GM08714 (cell line): ENCODE measurements around the gene GTF2I.
"Not testable (repeated sequence)": the region's sequence is repeated elsewhere in the genome, so short reads cannot be mapped to it uniquely, and the experiment has no call there.

Source experiments
- H3K4me3 ChIP-seq: fragments of 200-500 bp; sonication (Bioruptor generic); 2 replicates; pipeline ENCODE4 v1.5.1; 2014; ENCODE audit warnings: mild to moderate bottlenecking, low read length, inconsistent platforms
- ZNF274 ChIP-seq: IDR thresholded peaks from 2 replicates; pipeline ENCODE4 v1.6.1; 2012; ENCODE audit warnings: mild to moderate bottlenecking, low read depth, low read length

GTF2I gene

DNA sequence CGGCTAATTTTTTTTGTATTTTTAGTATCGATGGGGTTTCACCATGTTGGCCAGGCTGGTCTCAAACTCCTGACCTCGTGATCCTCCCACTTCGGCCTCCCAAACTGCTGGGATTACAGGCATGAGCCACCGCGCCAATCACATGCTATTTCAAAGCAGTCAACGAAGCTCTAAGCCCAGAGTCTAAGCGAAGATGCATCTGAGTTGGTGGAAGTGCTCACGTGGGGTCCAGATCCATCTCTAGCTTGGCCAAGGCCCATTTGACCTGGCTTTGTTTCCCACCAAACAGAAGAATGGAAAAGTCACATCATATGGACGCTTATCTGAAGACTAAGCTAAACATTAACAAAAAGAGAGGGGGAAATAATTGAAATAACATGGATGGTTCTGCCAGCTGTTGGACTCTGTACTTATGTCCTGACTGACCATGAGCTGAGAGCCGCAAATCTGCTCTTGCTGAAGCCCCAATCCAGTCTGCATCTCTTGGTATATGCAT, 3.8 kb upstream of the GTF2I start:
- H3K4me3 ChIP-seq, result no peak overlapping the region
- no peak for TF ChIP-seq ZNF274

DNA sequence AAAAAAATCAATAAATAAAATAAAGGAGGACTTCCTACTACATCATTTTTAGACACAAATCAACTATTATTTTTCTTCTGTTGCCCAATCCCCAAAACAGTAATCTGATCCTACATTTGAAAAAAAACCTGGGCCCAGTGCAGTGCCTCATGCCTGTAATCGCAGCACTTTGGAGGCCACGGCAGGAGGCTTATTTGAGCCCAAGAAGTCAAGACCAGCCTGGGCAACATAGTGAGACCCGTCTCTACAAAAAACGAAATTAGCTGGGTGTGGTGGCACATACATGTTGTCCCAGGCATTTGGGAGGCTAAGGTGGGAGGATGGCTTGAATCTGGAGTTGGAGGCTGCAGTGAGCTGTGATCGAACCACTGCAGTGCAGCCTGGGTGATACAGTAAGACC, 2.7 kb upstream of the GTF2I start:
- TF ChIP-seq ZNF274, result no peak
- H3K4me3 ChIP-seq, result no peak overlapping the region

DNA sequence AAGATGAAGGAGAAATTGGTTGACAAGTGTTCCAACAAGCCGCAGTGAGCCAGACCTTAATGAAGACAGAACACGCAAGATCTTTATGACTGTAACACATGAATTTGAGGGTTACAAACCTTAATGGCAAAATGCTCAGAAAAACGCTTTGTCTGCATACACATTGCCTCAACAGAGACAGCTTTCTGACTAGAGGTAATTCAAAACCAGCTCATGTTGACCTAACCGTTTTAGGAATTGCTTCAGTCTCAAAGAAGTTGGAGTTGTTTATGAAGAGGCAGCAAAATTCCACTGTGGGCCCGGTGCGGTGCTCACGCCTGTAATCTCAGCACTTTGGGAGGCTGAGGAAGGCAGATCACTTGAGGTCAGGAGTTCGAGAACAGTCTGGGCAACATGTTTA, 2.2 kb upstream of the GTF2I start:
- no peak overlapping the region; the same call in 1 of the 2 replicates for H3K4me3 ChIP-seq

DNA sequence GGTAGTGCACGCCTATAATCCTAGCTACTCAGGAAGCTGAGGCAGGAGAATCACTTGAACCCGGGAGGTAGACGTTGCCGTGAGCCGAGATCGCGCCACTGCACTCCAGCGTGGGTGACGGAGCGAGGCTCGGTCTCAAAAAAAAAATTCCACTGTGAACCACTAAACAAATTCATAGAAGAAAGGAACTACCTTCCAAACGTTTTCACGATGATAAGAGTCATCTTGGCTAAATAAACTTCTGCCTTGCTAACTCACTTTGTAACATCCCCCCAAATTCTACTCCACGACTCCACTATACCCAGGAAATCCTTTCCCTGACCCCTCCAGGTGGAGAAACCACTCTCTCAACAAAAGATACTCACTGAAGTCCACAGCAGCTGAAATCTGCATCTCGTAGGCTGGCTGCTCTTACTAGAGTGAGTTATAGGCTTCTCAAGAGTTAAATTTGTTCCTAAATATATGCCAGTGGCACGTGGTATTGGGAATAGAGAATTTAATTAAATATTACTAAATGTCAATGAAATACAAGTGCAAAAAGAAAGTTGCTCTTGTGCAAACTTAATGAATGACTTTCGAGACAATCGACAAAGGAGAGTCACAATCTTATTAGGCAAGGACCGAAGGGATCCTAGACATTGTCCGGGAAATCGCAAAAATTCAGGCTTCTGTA, 1.6 kb upstream of the GTF2I start:
- TF ChIP-seq ZNF274, result no peak
- peak overlapping the region; percentile 80 for H3K4me3 ChIP-seq

More for the DNA sequence above, 2.2 kb upstream of the GTF2I start:
- TF ChIP-seq ZNF274, result no peak

DNA sequence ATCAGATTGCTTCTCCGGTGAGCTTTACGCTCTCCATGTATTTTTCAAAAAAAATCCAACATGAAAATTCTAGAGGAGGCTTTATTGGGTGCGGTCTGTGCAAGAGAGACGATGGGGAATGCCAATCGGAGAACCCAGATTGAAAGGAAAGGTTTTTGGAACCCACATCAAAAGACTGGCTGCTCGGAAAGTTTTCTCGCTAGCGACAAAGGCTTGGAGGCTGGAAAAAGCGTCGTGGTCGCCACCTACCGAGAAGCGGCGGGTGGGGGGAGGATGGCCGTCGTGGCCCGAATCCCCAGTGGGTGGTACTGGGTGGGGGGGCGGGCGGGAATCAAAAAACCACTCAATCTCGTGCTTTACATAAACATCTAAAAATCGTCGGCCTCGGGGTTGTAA, 1.1 kb upstream of the GTF2I start:
- H3K4me3 ChIP-seq, result peak overlapping the region; percentile 80
- no peak for TF ChIP-seq ZNF274

DNA sequence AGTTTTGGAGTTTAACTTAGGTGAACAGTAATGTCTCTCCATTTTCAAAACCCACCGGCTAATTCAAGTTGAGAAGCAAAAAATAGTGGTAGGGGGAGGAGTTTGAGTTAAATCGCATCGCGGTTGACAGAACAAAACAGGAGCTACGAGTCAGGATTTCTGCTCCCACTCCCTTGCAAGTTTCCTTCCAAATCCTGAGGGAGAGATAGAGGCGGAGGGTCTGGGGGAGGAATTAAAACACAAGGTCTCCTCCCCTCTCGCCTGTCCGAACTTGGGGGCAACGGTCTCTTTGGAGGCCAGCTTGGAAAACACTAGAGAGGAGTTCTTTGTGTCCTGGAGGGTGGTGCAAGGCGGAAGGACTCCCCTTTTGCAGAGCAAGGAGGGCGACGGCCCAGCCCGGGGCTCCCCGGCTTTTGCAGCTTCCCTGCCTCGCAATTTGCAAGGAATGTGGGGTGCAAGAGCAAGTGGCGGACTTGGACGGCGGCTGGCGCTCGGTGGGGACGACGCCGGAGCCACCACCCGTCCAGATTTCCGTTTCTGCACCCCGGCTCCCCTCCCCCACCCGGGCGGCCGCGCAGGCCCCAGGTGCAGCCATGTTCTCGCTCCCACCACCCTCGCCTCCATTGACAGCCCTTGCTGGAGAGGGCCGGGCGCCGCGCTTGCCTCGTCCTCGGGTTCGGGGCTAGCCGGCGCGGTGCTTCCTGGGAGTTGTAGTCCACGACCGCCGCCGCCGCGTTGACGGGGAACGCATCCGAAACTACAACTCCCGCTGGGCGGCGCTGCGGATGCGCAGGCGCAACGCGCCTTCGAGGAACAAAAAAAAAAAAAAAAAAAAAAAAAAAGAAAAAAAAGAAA, 454 bp upstream of the GTF2I start:
- peak overlapping the region; percentile 92 for H3K4me3 ChIP-seq
- TF ChIP-seq ZNF274, result no peak

DNA sequence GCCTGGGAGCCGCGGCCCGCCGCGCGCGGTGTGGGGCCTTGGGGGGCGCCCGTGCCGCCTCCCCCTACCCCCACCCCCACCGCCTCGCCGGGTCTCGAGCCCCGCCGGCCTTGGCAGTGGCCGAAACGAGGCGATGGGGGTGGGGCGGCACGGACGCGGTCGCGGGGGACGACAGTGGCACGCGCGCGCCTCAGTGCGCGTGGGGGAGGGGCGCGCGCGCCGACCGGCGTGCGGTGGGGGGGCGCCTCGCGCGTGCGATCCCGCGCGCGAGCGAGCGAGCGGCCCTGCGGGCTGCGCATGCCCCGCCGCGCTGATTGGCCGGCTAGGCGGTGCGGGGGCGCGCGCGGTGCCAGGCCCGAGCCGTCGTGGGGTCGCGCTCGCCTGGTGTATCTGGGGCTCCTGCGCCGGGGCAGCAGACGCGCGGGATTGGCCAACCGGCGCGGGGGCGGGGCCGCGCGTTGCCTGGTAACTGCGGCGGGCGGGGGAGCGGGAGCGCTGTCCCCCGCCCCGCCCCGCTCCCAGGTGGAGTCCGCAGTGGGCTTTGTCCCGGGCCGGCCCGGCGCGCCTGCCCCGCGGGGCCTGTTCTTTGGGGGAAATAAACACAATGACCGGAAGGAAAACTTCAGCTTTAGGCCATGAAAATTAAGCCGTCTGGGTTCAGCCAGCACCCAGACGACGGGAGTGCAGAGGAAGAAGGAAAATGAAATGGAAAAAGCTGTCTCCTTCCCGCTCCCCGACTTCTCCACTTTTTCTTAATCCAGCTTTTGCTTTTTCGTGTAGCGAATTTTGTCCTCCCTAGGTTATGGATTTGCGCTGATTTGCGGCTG, 873 bp downstream of the GTF2I start:
- peak overlapping the region; percentile 96 for H3K4me3 ChIP-seq
- TF ChIP-seq ZNF274, result no peak

DNA sequence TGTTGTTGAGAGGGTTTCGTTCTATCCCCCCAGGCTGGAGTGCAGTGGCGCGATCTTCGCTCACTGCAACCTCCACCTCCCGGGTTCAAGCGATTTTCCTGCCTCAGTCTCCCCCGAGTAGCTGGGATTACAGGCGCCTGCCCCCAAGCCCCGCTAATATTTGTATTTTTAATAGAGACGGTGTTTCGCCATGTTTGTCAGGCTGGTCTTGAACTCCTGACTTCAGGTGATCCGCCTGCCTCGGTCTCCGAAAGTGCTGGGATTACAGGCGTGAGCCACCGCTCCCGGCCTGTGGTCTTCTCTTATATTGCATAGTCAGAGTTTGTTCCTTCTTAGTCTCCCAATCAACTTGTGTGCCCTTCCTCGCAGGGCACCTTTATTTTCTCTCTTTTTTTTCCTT, 2.7 kb downstream of the GTF2I start:
- peak overlapping the region; percentile 96; the same call in 1 of the 2 replicates for H3K4me3 ChIP-seq

DNA sequence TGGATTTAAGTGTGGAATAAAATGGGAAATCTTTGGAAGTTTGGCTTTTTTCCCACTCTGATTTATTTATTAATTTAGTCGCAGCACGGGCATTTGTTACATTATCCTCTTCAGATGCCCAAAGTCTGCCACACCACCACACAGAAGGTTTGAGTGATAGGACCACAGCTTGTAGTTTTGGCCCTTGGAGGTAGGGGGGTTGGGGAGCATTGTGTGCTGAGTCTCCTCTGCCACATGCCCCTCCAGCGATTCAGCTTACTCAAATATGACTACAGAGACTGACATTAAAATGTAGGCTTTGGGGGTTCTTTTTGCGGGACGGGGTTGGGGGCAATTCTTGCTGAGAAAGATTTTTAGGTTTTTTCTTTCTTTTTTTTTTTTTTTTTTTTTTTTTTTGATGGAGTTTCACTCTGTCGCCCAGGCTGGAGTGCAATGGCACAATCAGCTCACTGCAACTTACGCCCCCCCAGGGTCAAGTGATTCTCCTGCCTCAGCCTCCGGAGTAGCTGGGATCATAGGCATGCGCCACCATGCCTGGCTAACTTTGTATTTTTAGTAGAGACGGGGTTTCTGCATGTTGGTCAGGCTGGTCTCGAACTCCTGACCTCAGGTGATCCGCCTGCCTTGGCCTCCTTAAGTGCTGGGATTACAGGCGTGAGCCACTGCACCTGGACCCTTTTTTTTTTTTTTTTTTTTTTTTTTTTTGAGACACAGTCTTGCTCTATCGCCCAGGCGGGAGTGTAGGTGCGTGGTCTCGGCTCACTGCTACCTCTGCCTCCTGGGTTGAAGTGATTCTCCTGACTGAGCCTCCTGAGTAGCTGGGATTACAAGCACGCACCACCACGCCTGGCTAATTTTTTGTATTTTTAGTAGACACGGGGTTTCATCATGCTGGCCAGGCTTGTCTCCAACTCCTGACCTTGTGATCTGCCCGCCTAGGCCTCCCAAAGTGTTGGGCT, 4.6 kb downstream of the GTF2I start:
- peak overlapping the region; percentile 96; the same call in 1 of the 2 replicates for H3K4me3 ChIP-seq

DNA sequence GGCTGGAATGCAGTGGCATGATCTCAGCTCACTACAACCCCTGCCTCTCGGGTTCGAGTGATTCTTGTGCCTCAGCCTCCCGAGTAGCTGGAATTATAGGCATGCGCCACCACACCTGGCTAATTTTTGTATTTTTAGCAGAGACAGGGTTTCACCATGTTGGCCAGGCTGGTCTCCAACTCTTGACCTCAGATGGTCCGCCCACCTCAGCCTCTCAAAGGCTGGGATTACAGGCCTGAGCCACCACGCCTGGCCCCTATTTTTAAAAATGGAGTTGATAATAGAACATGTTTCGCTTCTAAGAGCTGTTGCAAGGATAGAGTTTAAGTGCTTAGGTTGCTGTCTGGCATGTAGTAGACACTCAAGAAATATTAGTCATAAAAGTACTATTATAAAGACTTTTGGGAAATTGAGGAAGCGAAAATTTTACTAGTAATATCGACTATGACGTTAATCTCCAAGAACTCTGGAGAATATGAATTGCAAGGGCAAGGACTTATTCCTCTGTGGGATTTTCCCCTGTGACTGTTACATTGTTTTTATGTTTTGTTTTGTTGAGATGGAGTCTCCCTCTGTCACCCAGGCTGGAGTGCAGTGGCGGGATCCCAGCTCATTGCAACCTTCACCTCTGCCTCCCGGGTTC, 7.9 kb downstream of the GTF2I start:
- TF ChIP-seq ZNF274, result no peak
- H3K4me3 ChIP-seq, result no peak overlapping the region

DNA sequence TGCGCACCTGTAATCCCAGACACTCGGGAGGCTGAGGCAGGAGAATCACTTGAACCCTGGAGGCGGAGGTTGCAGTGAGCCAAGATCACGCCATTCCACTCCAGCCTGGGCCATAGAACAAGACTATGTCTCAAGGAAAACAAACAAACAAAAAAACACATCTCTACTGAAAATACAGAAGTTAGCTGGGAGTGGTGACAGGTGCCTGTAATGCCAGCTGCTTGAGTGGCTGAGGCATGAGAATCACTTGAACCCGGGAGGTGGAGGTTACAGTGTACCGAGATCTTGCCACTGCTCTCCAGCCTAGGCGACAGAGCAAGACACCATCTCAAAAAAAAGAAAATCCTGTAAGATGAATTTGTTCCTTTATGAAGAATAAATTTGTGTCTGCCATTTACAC, 9.5 kb downstream of the GTF2I start:
- not testable (repeated sequence) for H3K4me3 ChIP-seq

DNA sequence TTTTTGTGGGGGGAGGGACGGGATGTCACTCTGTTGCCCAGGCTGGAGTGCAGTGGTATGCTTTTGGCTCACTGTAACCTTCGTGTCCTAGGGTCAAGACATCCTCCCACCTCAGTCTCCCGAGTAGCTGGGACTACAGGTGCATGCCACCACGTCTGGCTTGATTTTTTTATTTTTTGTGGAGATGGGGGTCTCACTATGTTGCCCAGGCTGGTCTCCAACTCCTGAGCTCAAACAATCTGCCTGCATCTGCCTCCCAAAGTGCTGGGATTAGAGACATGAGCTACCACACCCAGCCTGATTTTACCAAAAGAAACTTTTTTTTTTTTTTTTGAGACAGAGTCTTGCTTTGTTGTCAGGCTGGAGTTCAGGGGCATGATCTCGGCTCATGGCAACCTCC, 10.0 kb downstream of the GTF2I start:
- H3K4me3 ChIP-seq, result not testable (repeated sequence)

DNA sequence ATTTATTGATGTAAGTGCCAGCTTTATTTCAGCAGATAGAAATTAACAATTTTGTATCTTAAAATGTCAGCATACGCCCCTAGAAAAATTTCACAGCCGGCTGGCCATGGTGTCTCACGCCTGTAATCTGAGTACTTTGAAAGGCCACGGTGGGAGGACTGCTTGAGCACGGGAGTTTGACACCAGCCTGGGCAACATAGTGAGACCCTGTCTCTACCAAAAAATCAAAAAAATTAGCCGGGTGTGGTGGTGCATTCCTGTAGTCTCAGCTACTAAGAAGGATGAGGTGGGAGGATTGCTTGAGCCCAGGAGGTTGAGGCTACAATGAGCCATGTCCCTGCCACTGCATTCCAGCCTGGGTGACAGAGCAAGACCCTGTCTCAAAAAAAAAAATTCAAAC, 14.1 kb downstream of the GTF2I start:
- no peak overlapping the region for H3K4me3 ChIP-seq
- no peak for TF ChIP-seq ZNF274
